GM12878 (cell line): ENCODE measurements around the gene LRP5. TPM values are rescaled to one million over a fixed set of nuclear protein-coding genes. Genes with fewer than 3 reads are reported as not detected.

ENCODE experiments used
- ATAC-seq: fragments of 200-7000 bp; cut with Tn5 transposase; 3 replicates; pipeline ENCODE4 v1.9.1; 2020; ENCODE audit warnings: mild to moderate bottlenecking, moderate library complexity
- BruUV-seq: library from RNA; stranded (reverse); fragments of 400-500 nt; replicated peaks from 2 replicates; lab custom pipeline; 2021; lab: Mats Ljungman, UMichigan
- CTCF ChIA-PET: fragments of 300-600 bp; sonication (Branson Sonifier 250); formaldehyde crosslinking; extraction: SDS; loops from one replicate; lab custom pipeline; 2021; ENCODE audit warnings: inconsistent platforms; lab: Yijun Ruan, JAX
- POLR2A ChIA-PET: fragments of 350-600 bp; formaldehyde crosslinking; extraction: SDS; loops from one replicate; lab custom pipeline; 2021; ENCODE audit warnings: inconsistent platforms; lab: Charles Lee
- RAD21 ChIA-PET: fragments of 300-600 bp; sonication (Branson Sonifier 250); formaldehyde crosslinking; loops from one replicate; lab custom pipeline; 2023; ENCODE audit warnings: antibody characterized with exemption; ENCODE audit not compliant: unreplicated experiment; lab: Charles Lee
- SMC1A ChIA-PET: fragments of 300-600 bp; sonication (Branson Sonifier 250); formaldehyde crosslinking; loops from one replicate; lab custom pipeline; 2023; ENCODE audit not compliant: unreplicated experiment, uncharacterized antibody; lab: Charles Lee
- DNase-seq: peaks from one replicate; pipeline ENCODE4 v3.0.0-alpha.2; 2011; ENCODE audit warnings: low read depth, low spot score
- FAIRE-seq: peaks from 3 replicates; lab custom pipeline; 2011; peaks lifted over from hg19 to GRCh38; lab: Jason Lieb, UNC
- H2AFZ ChIP-seq: 2 replicates; pipeline ENCODE4 v1.6.0; 2011; ENCODE audit warnings: low read depth, low read length, control low read depth; ENCODE audit not compliant: control insufficient read depth
- H3K27ac ChIP-seq: 2 replicates; pipeline ENCODE4 v1.5.1; 2011; ENCODE audit warnings: control low read depth; ENCODE audit not compliant: control insufficient read depth, insufficient read depth
- H3K27me3 ChIP-seq, 2 experiments: replicated peaks in 1 of 2; 2 replicates each; pipeline versions ENCODE4 v1.6.0 to v1.6.1; 2011; ENCODE audit warnings: low read length in 1 of 2; ENCODE audit not compliant: control insufficient read depth in 2 of 2, insufficient read depth in 2 of 2
- H3K36me3 ChIP-seq, 2 experiments: 2 replicates each; pipeline ENCODE4 v1.5.1; 2011; ENCODE audit warnings: low read length in 1 of 2; ENCODE audit not compliant: control insufficient read depth in 2 of 2, insufficient read depth in 2 of 2
- H3K4me1 ChIP-seq: 2 replicates; pipeline ENCODE4 v1.6.1; 2011; ENCODE audit warnings: mild to moderate bottlenecking, low read length, moderate library complexity, mixed read lengths; ENCODE audit not compliant: control insufficient read depth, insufficient read depth
- H3K4me2 ChIP-seq: 2 replicates; pipeline ENCODE4 v1.6.0; 2011; ENCODE audit warnings: control low read depth; ENCODE audit not compliant: control insufficient read depth, insufficient read depth
- H3K4me3 ChIP-seq: fragments of 200-600 bp; sonication (generic); 2 replicates; pipeline ENCODE4 v1.5.1; 2016
- H3K79me2 ChIP-seq: 2 replicates; pipeline ENCODE4 v1.6.0; 2011; ENCODE audit warnings: low read length; ENCODE audit not compliant: control insufficient read depth, insufficient read depth
- H3K9ac ChIP-seq: 2 replicates; pipeline ENCODE4 v1.8.0; 2011; ENCODE audit warnings: low read length, control low read depth, mixed read lengths; ENCODE audit not compliant: control insufficient read depth, insufficient read depth
- H3K9me3 ChIP-seq: replicated peaks from 3 replicates; pipeline ENCODE4 v1.5.1; 2011; ENCODE audit warnings: mild to moderate bottlenecking, low read length; ENCODE audit not compliant: control insufficient read depth, insufficient read depth
- H4K20me1 ChIP-seq: 2 replicates; pipeline ENCODE4 v1.6.0; 2011; ENCODE audit not compliant: control insufficient read depth, insufficient read depth
- ASH2L ChIP-seq: fragments of 300-600, 200-600 bp; sonication (generic); IDR thresholded peaks from 2 replicates; pipeline ENCODE4 v1.6.1; 2017; ENCODE audit warnings: low read depth, mild to moderate bottlenecking, borderline replicate concordance
- BCL11A ChIP-seq: IDR thresholded peaks from 2 replicates; pipeline ENCODE4 v1.6.1; 2011; ENCODE audit warnings: low read depth, low read length
- CHD4 ChIP-seq: fragments of 200-600 bp; sonication (generic); IDR thresholded peaks from 2 replicates; pipeline ENCODE4 v1.6.1; 2016; ENCODE audit warnings: mild to moderate bottlenecking
- CREM ChIP-seq: IDR thresholded peaks from 2 replicates; pipeline ENCODE4 v1.6.1; 2014; ENCODE audit warnings: antibody characterized with exemption, low read depth
- HCFC1 ChIP-seq: fragments of 150-350 bp; IDR thresholded peaks from 2 replicates; pipeline ENCODE4 v1.6.1; 2014; ENCODE audit warnings: low read length
- HDAC2 ChIP-seq: fragments of 200-600 bp; sonication (generic); IDR thresholded peaks from 2 replicates; pipeline ENCODE4 v1.6.1; 2017
- IRF3 ChIP-seq: fragments of 450-650 bp; IDR thresholded peaks from 2 replicates; pipeline ENCODE4 v1.6.1; 2014; ENCODE audit warnings: mild to moderate bottlenecking
- NBN ChIP-seq: fragments of 450-650 bp; IDR thresholded peaks from 2 replicates; pipeline ENCODE4 v1.6.1; 2016
- NFXL1 ChIP-seq: fragments of 450-650 bp; IDR thresholded peaks from 2 replicates; pipeline ENCODE4 v1.6.1; 2017; ENCODE audit warnings: antibody characterized with exemption, mild to moderate bottlenecking, borderline replicate concordance
- SIN3A ChIP-seq: IDR thresholded peaks from 2 replicates; pipeline ENCODE4 v1.6.1; 2012; ENCODE audit warnings: low read depth, low read length, improper control_type of control experiment
- SUZ12 ChIP-seq: fragments of 200-600 bp; sonication (generic); IDR thresholded peaks from one replicate; pipeline ENCODE4 v1.6.1; 2018; ENCODE audit warnings: antibody characterized with exemption, mild to moderate bottlenecking; ENCODE audit not compliant: unreplicated experiment
- TCF7 ChIP-seq: IDR thresholded peaks from 2 replicates; pipeline ENCODE4 v1.6.1; 2014; ENCODE audit warnings: antibody characterized with exemption, borderline replicate concordance
- ZBED1 ChIP-seq: IDR thresholded peaks from 2 replicates; pipeline ENCODE4 v1.6.1; 2016; ENCODE audit warnings: borderline replicate concordance
- ZNF24 ChIP-seq: fragments of 450-650 bp; IDR thresholded peaks from 2 replicates; pipeline ENCODE4 v1.6.1; 2017; ENCODE audit warnings: antibody characterized with exemption, mild to moderate bottlenecking
- WGBS: methylation state at CpG from one replicate; pipeline ENCODE4 v1.1.6; 2016; ENCODE audit warnings: low lambda C conversion rate; ENCODE audit not compliant: insufficient replicate concordance, insufficient coverage; ENCODE audit errors: missing lambda C conversion rate; 5-methylcytosine and 5-hydroxymethylcytosine counted together
- in situ Hi-C: fragments of 300-500 bp; cut with MboI; formaldehyde crosslinking; loops from 9 replicates; pipeline ENCODE4 v1.14.3; 2018; ENCODE audit warnings: mixed read lengths
- intact Hi-C: fragments of 100-400 bp; cut with micrococcal nuclease; formaldehyde crosslinking; loops from one replicate; pipeline ENCODE4 v1.14.2; 2022; ENCODE audit not compliant: unreplicated experiment
- polyA plus RNA-seq, 11 experiments: library from polyadenylated mRNA; depleted of rRNA in 4 of 11; unstranded in 6 of 11; stranded (reverse) in 5 of 11; fragments of >200 nt; fragmentation: Nextera tagmentation in 4 of 11; fragmentation: Illumina TruSeq in 1 of 11; extraction: Ambion mirVana in 4 of 11; extraction: Trizol in 1 of 11; gene quantifications; 1 replicate in 1 of 11; 2 replicates in 10 of 11; pipeline versions ENCODE4 v1.2.1 to v1.2.3, GENCODE V29; 2011 to 2016; ENCODE audit warnings: inconsistent platforms in 2 of 11, missing spikeins in 2 of 11, low read depth in 1 of 11
- total RNA-seq, 4 experiments: library from RNA; depleted of rRNA in 3 of 4; stranded (reverse); fragments of >200 nt in 3 of 4; fragmentation: Illumina TruSeq in 1 of 4; extraction: Trizol in 1 of 4; gene quantifications; 2 replicates each; pipeline versions ENCODE4 v1.2.1 to v1.2.3, GENCODE V29; 2013 to 2021
- TF ChIP-seq, protein P1 (sequence below): fragments of 450-650 bp; formaldehyde crosslinking; IDR thresholded peaks from 2 replicates; pipeline ENCODE4 v1.4.0; 2022; ENCODE audit warnings: mild to moderate bottlenecking, moderate library complexity
- TF ChIP-seq, protein P2 (sequence below): IDR thresholded peaks from 2 replicates; pipeline ENCODE4 v1.6.1; 2012; ENCODE audit warnings: mild to moderate bottlenecking, low read depth, low read length
- TF ChIP-seq, protein P3 (sequence below): fragments of 450-650 bp; IDR thresholded peaks from 2 replicates; pipeline ENCODE4 v1.6.1; 2016; ENCODE audit warnings: mild to moderate bottlenecking

Gene LRP5
- total and polyA plus RNA-seq, 10 of the 15 experiments (the other 5 are each of a cell fraction or from before 2014, with no cell fraction given): 0.37 to 34.0 (median 6.6) TPM

DNA sequence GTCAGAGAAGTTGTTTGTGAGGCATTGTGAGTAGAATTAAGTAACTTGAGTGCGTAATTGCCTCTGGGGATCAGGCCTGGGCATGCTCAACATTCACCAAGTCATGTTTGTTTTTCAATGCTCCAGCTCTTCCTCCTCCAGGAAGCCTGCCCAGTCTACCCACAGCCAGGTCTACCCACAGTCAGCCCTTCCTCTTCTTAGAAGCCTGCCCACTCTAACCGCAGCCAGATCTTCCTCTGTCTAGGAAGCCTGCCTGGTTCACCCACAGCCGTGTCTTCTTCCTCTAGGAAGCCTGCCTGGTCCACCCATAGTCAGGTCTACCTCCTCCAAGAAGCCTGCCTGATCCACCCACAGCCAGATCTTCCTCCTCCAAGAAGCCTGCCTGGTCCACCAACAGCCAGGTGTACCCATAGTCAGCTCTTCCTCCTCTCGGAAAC, 25.0 kb downstream of the LRP5 start:
- H3K4me2 ChIP-seq: no peak overlapping the region
- FAIRE-seq (no peak), ATAC-seq (no peak), DNase-seq (no peak)
- POLR2A ChIA-PET: no interaction called here
- SMC1A ChIA-PET: no interaction called here
- no peak overlapping the region for H3K27ac ChIP-seq
- H3K79me2 ChIP-seq: peaks cover 5% of the 10 kb centered on the region; the same call in 1 of the 2 replicates
- H3K27me3 ChIP-seq: no peaks in the 10 kb centered on the region
- WGBS: 44% methylated on average over 4 of the region's 4 CpGs
- no peak overlapping the region for H3K4me3 ChIP-seq
- RAD21 ChIA-PET: no interaction called here
- no TSS peak for BruUV-seq
- H3K4me1 ChIP-seq: peaks cover 12% of the 10 kb centered on the region
- CTCF ChIA-PET: interaction anchor here (0.7 kb wide), 1 partner anchor 207 kb away, joined by 4 read pairs; no protein-coding TSS in a partner anchor
- H3K9ac ChIP-seq: no peak overlapping the region
- H2AFZ ChIP-seq: no peak overlapping the region
- no peaks in the 10 kb centered on the region; a peak in 1 of 4 replicates for H3K36me3 ChIP-seq
- no peaks in the 10 kb centered on the region for H3K9me3 ChIP-seq
- intact Hi-C loops (no loop called here), in situ Hi-C loops (no loop called here)
- no peaks in the 10 kb centered on the region for H4K20me1 ChIP-seq
- TF ChIP-seq CREM: no peak
- TF ChIP-seq, protein P1, sequence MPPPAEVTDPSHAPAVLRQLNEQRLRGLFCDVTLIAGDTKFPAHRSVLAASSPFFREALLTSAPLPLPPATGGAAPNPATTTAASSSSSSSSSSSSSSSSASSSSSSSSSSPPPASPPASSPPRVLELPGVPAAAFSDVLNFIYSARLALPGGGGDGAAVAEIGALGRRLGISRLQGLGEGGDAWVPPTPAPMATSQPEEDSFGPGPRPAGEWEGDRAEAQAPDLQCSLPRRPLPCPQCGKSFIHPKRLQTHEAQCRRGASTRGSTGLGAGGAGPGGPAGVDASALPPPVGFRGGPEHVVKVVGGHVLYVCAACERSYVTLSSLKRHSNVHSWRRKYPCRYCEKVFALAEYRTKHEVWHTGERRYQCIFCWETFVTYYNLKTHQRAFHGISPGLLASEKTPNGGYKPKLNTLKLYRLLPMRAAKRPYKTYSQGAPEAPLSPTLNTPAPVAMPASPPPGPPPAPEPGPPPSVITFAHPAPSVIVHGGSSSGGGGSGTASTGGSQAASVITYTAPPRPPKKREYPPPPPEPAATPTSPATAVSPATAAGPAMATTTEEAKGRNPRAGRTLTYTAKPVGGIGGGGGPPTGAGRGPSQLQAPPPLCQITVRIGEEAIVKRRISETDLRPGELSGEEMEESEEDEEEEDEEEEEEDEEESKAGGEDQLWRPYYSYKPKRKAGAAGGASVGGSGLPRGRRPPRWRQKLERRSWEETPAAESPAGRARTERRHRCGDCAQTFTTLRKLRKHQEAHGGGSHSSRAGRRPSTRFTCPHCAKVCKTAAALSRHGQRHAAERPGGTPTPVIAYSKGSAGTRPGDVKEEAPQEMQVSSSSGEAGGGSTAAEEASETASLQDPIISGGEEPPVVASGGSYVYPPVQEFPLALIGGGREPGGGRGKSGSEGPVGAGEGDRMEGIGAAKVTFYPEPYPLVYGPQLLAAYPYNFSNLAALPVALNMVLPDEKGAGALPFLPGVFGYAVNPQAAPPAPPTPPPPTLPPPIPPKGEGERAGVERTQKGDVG: no peak
- no peak for TF ChIP-seq IRF3
- no peak for TF ChIP-seq SUZ12
- no peak for TF ChIP-seq HCFC1
- TF ChIP-seq ASH2L: no peak
- TF ChIP-seq BCL11A: no peak
- TF ChIP-seq NBN: no peak
- no peak for TF ChIP-seq NFXL1
- TF ChIP-seq CHD4: no peak
- TF ChIP-seq HDAC2: no peak
- TF ChIP-seq, protein P2, sequence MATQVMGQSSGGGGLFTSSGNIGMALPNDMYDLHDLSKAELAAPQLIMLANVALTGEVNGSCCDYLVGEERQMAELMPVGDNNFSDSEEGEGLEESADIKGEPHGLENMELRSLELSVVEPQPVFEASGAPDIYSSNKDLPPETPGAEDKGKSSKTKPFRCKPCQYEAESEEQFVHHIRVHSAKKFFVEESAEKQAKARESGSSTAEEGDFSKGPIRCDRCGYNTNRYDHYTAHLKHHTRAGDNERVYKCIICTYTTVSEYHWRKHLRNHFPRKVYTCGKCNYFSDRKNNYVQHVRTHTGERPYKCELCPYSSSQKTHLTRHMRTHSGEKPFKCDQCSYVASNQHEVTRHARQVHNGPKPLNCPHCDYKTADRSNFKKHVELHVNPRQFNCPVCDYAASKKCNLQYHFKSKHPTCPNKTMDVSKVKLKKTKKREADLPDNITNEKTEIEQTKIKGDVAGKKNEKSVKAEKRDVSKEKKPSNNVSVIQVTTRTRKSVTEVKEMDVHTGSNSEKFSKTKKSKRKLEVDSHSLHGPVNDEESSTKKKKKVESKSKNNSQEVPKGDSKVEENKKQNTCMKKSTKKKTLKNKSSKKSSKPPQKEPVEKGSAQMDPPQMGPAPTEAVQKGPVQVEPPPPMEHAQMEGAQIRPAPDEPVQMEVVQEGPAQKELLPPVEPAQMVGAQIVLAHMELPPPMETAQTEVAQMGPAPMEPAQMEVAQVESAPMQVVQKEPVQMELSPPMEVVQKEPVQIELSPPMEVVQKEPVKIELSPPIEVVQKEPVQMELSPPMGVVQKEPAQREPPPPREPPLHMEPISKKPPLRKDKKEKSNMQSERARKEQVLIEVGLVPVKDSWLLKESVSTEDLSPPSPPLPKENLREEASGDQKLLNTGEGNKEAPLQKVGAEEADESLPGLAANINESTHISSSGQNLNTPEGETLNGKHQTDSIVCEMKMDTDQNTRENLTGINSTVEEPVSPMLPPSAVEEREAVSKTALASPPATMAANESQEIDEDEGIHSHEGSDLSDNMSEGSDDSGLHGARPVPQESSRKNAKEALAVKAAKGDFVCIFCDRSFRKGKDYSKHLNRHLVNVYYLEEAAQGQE: no peak
- TF ChIP-seq SIN3A: no peak
- no peak for TF ChIP-seq TCF7
- TF ChIP-seq, protein P3, sequence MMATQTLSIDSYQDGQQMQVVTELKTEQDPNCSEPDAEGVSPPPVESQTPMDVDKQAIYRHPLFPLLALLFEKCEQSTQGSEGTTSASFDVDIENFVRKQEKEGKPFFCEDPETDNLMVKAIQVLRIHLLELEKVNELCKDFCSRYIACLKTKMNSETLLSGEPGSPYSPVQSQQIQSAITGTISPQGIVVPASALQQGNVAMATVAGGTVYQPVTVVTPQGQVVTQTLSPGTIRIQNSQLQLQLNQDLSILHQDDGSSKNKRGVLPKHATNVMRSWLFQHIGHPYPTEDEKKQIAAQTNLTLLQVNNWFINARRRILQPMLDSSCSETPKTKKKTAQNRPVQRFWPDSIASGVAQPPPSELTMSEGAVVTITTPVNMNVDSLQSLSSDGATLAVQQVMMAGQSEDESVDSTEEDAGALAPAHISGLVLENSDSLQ: no peak
- no peak for TF ChIP-seq ZNF24
- no peak for TF ChIP-seq ZBED1
